HG03354 (cell line): ENCODE measurements around the gene MBD3L2.
"Not testable (repeated sequence)": the region's sequence is repeated elsewhere in the genome, so short reads cannot be mapped to it uniquely, and the experiment has no call there.

Source experiments
- ATAC-seq: cut with Tn5 transposase; IDR thresholded peaks from one replicate; pipeline ENCODE4 v1.9.1; 2021; ENCODE audit warnings: mild to moderate bottlenecking; ENCODE audit not compliant: unreplicated experiment, poor library complexity, severe bottlenecking

The MBD3L2 gene

DNA sequence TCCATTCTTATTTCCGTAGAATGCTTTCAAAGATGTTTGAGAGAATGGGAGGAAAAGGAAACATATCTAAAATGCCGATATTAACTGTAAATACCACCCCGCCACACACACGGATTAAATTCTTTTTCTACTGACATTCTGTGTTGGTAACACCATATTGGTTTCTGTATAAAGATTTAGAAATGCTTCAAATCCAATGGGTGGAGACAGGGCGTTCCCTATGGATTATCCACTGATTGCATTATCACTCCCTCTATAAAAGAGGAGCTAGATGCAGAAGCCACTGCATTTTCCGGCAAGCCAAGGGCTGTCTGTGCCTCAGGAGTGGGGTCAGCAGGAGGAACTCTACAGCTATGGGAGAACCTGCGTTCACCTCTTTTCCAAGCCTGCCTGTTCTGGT is at the start of gene MBD3L2:
Gene MBD3L2 (plus strand): TSS at position 301 of the 400 bp plus-strand sequence. CDS start 53 bp downstream, at position 354.
- not testable (repeated sequence) for ATAC-seq

DNA sequence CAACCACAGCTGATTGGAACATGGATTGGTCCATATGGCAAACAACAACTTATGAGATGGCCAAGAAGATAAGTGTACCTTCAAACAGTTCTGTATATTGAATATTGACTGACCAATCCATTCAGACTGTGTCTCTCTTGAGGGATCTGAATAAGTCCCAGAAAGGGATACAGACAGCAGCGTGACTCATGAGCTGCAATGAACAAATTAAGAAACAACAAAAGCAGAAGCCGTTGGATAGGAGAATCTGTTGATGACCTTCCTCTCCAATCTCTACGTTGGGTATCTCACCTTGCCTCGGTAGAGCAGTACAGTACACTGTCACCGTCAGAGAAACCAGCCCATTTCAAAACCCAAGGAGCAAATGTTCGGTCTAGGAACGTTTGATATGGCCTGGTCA is 49.2 kb upstream of the MBD3L2 start:
- ATAC-seq, result no peak

DNA sequence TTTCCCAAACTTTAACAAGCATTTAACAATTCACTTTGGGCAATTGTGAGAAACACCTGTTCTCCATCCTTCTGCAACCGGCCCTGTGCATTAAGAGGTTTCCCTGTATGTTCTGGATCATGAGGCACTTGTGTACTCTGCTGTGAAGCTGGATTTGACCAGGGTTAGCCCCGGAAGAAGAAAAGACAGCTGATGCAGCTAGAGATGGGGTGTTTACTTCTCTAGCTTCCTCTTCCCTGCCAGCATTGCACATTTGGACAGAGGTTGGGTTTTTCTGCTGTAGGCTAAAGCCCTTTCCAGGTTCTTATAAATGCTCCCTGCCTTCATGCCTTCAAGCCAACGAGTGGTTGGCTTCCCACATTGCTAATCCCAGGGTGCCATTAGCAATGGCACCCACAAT is 48.8 kb upstream of the MBD3L2 start:
- ATAC-seq, result no peak

DNA sequence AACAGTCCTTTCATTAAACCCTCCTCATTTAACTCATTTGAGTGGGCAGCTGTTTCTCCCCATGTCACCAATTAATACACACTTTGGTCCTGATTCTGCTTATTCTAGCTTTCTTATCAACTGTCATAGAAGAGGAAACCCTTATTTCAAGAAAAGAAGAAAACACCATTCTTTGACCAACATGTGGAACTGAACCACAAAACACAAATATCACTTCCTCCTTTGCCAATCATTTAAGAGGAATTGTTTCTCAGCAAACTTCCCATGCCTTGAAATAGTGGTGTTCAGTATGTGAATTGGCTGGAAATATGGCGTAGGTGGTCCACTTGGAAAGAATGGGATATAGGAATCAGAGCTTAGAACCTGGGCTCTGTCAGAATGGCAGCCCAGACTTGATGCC is 48.3 kb upstream of the MBD3L2 start:
- no peak for ATAC-seq

DNA sequence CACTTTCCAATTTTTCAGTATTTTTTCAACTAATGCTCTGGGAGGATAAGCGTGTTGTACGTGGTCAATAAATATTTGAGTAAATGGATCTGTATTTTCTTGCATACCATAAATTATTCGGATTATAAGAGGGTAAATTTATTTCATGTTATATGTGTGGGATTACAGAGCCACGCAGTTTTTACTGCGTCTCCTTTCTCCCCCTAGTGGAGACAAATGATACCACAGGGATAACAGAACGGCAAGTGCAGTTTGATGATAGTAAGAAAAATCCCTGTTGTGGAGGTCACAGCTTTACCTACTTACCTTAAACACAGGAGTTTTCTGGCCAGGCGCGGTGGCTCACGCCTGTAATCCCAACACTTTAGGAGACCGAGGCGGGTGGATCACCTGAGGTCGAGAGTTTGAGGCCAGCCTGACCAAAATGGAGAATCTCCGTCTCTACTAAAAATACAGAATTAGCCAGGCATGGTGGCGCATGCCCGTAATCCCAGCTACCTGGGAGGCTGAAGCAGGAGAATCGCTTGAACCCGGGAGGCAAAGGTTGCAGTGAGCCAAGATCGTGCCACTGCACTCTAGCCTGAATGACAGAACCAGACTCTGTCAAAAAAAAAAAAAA is 44.7 kb upstream of the MBD3L2 start:
- no peak for ATAC-seq

DNA sequence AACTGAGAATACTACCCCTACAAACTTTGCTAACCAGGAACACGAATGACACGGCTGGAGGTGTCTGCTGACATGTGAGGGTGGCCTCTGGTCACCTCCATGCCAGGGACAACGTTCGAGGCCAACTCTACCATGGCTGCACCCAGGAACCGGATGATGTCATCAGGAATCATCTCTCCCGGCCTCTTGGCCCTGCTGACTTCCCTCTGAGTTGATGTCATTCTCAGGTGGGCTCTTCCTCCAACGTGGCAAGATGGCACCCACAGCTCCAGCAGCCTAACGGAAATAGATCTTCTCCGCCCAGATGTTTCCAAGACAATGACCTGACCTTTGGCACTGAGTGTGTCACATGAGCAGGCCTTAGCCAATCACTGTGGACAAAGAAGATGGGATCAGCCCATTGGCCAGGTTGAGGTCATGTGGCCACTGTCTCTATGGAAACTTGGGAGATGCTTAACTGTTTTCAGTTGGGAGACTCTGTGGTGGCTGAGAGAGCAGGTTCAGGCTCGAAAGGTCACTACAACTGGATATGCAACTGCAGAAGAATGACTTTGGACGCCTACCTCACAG is 42.9 kb upstream of the MBD3L2 start:
- ATAC-seq, result no peak

DNA sequence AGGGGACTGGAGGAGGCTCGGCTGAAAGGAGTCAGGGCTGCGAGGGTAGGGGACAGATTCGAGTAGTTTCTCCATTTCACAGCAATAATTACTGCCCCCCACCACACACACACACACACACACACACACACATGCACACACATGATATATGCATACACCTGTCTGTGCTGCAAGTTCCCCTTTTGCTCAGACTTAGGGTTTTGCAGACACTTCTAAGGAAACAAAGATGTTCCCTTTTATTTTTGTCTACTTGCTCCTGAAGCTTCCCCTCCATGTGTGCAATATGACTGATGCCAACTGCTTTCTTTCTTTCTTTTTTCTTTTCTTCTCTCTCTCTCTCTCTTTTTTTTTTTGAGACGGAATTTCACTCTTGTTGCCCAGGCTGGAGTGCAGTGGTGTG is 41.3 kb upstream of the MBD3L2 start:
- no peak for ATAC-seq

DNA sequence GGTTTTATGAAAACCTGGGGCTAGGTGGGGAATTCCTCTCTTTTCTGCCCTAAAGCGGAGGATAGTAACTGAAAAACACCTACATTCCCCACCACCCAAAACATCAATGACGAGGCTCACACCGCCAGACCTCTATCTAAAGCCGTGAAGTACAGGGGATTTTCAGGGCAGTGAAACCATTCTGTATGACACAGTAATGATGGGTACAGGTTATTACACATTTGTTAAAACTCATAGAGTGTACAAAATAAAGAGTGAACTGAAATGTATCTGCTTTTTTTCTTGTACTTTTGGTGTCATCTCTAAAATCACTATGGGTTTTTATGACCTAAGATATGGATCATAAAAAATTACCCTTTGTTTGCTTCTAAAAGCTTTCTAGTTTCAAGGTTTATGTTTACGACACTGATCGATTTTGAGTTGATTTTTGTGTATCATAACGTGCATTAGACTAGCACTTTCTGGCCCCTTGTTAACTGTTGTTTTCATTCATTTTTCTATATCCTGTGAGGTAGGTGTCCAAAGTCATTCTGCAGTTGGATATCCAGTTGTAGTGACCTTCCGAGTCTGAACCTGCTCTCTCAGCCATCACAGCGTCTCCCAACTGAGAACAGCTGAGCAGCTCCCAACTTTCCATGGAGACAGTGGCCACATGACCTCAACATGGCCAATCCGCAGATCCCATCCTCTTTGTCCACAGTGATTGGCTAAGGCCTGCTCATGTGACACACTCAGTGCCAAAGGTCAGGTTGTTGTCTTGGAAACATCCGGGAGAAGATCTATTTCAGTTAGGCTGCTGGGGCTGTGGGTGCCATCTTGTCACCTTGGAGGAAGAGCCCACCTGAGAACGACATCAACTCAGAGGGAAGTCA is 38.2 kb upstream of the MBD3L2 start:
- ATAC-seq, result no peak

DNA sequence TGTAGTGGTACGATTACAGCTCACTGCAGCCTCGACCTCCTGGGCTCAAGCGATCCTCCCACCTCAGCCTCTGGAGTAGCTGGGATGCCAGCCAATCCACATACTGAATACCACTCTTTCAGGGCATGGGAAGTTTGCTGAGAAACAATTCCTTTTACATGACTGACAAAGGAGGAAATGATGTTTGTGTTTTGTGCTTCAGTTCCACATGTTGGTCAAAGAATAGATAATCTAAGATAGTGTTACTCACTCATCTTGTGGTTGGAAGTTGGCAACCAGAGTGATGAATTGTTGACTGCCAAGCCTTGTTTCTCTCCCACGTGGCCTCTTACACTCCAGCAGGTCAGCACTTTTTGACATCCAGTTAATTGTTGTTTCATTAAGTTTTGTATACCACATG is 35.4 kb upstream of the MBD3L2 start:
- ATAC-seq, result no peak

DNA sequence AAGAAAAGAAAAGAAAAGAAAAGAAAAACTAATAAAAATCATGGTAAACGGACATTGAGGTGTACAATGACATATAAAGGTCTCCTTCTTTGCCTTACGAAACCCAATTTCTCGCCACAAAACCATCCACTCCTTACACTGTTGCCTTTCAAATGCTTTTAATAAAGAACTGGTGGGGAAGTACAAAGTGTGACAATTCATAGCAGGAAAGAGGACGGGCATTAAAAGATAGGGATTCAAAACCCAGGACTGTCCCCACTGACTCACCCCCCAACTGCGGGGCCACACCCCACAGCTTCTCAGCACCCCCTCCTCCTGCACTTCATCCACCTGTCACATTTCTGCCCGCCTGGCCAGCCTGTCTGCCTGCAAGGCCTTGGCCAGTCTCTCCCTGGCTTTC is 30.3 kb upstream of the MBD3L2 start:
- no peak for ATAC-seq

DNA sequence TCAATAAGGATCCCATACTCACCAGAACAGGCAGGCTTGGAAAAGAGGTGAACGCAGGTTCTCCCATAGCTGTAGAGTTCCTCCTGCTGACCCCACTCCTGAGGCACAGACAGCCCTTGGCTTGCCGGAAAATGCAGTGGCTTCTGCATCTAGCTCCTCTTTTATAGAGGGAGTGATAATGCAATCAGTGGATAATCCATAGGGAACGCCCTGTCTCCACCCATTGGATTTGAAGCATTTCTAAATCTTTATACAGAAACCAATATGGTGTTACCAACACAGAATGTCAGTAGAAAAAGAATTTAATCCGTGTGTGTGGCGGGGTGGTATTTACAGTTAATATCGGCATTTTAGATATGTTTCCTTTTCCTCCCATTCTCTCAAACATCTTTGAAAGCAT is 27.8 kb upstream of the MBD3L2 start, which contains the start of gene MBD3L2B:
Gene MBD3L2B (minus strand): TSS at position 101 of the 400 bp plus-strand sequence. CDS start 34 bp downstream, at position 67.
- not testable (repeated sequence) for ATAC-seq

DNA sequence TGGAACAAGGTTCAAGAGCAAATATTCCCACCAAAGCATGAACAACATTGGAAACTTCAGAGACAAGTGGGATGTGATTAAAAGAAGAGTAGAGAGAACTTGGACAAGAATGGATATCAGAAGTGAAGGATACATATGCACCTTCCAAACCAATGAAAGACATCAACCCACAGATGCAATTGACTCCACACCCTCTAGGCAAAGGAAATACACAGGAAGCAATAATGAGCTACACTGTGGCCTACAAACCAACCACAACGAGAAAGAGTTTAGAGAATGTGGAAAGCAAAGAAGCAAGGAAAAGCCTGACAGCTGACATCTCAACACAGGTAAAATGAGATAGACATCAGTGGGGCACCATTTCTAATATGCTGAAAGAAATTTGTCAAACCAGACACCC is 20.3 kb upstream of the MBD3L2 start:
- ATAC-seq, result not testable (repeated sequence)

DNA sequence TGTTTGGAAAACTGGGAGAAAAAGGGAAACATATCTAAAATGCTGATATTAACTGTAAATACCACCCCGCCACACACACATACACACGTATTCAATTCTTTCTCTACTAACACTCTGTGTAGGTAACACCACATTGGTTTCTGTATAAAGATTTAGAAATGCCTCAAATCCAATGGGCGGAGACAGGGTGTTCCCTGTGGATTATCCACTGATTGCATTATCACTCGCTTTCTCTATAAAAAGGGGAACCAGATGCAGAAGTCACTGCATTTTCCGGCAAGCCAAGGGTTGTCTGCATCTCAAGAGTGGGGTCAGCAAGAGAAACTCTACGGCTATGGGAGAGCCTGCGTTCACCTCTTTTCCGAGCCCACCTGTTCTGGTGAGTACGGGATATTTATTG is 18.8 kb upstream of the MBD3L2 start, which contains the start of gene MBD3L5:
Gene MBD3L5 (plus strand): TSS at position 301 of the 400 bp plus-strand sequence. CDS start 34 bp downstream, at position 335.
- ATAC-seq, result not testable (repeated sequence)

DNA sequence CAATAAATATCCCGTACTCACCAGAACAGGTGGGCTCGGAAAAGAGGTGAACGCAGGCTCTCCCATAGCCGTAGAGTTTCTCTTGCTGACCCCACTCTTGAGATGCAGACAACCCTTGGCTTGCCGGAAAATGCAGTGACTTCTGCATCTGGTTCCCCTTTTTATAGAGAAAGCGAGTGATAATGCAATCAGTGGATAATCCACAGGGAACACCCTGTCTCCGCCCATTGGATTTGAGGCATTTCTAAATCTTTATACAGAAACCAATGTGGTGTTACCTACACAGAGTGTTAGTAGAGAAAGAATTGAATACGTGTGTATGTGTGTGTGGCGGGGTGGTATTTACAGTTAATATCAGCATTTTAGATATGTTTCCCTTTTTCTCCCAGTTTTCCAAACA is 9.0 kb upstream of the MBD3L2 start, which contains the start of gene MBD3L4:
Gene MBD3L4 (minus strand): TSS at position 101 of the 400 bp plus-strand sequence. CDS start 35 bp downstream, at position 66.
- ATAC-seq, result not testable (repeated sequence)

DNA sequence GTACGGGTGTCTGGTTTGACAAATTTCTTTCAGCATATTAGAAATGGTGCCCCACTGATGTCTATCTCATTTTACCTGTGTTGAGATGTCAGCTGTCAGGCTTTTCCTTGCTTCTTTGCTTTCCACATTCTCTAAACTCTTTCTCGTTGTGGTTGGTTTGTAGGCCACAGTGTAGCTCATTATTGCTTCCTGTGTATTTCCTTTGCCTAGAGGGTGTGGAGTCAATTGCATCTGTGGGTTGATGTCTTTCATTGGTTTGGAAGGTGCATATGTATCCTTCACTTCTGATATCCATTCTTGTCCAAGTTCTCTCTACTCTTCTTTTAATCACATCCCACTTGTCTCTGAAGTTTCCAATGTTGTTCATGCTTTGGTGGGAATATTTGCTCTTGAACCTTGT is 7.6 kb upstream of the MBD3L2 start:
- ATAC-seq, result not testable (repeated sequence)

DNA sequence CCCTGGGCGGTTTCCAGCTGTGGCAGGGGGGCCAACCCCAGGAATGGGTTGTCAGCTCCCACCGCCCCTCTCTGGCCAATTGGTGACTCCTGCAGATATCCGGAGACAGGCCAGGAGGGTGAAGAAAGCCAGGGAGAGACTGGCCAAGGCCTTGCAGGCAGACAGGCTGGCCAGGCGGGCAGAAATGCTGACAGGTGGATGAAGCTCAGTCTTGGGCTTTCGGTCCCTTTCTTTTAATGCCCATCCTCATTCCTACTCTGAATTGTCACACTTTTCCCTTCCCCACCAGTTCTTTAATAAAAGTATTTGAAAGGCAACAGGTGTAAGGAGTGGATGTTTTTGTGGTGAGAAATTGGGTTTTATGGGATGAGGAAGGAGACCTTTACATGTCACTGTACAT is 2.3 kb downstream of the MBD3L2 start:
- not testable (repeated sequence) for ATAC-seq

DNA sequence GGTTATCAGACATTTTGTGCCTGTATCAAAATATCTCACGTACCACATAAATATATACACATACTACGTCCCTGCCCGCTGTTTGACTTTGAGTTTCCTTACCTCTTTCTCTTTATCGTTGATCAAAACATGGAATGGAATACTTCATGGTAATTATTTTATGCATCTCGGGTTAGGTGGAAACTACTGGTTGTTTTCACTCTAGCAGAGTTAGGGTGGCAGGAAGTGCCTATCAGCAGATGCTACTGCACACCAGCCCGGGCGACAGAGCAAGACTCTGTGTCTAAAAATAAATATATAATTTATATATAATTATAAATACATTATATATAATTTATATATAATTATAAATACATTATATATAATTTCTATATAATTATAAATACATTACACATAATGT is 3.8 kb downstream of the MBD3L2 start:
- not testable (repeated sequence) for ATAC-seq

DNA sequence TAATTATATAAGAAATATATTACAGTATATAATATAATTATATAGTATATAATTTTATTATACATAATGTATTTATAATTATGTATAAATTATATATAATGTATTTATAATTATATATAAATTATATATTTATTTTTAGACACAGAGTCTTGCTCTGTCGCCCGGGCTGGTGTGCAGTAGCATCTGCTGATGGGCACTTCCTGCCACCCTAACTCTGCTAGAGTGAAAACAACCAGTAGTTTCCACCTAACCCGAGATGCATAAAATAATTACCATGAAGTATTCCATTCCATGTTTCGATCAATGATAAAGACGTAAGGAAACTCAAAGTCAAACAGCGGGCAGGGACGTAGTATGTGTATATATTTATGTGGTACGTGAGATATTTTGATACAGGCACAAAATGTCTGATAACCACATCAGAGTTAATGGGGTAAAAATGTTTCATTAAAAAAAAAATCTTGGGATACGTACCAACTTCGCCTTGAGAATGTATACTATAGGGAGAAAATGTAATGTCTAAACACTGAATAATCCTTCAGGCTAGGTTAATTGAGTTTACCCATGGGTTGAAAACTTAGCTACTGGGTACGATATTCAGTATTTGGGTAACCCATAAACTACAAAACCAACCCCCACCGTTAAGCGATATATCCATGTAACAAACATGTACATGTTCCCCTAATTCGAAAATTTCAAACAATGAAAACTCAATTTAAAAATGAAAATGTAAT is 5.7 kb downstream of the MBD3L2 start:
- not testable (repeated sequence) for ATAC-seq

DNA sequence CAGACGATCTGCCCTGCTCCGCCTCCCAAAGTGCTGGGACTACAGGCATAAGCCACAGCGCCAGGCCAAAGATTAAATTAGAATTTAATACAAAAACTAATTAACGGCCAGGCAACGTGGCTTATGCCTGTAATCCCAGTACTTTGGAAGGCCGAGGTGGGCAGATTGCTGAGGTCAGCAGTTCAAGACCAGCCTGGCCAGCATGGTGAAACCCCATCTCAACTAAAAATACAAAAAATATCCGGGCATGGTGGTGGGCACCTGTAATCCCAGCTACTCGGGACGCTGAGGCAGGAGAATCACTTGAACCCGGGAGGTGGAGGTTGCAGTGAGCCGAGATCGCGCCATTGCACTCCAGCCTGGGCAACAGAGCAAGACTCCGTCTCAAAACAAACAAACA is 6.6 kb downstream of the MBD3L2 start:
- ATAC-seq, result not testable (repeated sequence)

DNA sequence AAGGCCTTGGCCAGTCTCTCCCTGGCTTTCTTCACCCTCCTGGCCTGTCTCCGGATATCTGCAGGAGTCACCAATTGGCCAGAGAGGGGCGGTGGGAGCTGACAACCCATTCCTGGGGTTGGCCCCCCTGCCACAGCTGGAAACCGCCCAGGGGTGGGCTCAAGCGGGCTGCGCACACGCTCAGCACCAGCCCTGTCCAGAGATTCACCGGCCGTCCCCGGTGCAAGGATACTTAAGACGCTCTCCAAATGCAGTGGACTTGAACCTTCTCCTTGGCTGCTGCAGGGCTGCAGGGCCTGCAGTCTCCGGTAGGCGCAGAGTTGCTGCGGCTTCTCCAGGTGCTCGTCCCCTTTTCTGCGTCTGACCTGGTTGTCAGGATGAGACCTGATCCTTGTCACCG is 7.2 kb downstream of the MBD3L2 start:
- ATAC-seq, result not testable (repeated sequence)
